Right renal pelvis (tissue), 4 donors: ENCODE measurements around the gene ZC3HAV1. TPM values are rescaled to one million over a fixed set of nuclear protein-coding genes. Genes with fewer than 3 reads are reported as not detected.
"Not testable (repeated sequence)": the region's sequence is repeated elsewhere in the genome, so short reads cannot be mapped to it uniquely, and the experiment has no call there.

Source experiments
- DNase-seq, 4 donors: peaks; one replicate each; pipeline ENCODE4 v3.0.0-alpha.2; 2013; ENCODE audit warnings: low read depth in 4 of 4, low spot score in 3 of 4, missing footprints in 1 of 4
- polyA plus RNA-seq, 4 donors: library from polyadenylated mRNA; unstranded; fragments of 120-200 nt; gene quantifications; one replicate each; pipeline ENCODE4 v1.2.1, GENCODE V29; 2013; ENCODE audit not compliant: insufficient read length in 4 of 4

ZC3HAV1 gene
- polyA plus RNA-seq, 4 donors, result 17.4 to 23.8 (median 19.8) TPM

- no peak for DNase-seq
Measured at GRCh38 chr7:139114018-139114417, 4.5 kb upstream of the ZC3HAV1 start.

GRCh38 chr7:139112741-139113250 is 3.3 kb upstream of the ZC3HAV1 start:
- no peak for DNase-seq

GRCh38 chr7:139112316-139112715 is 2.8 kb upstream of the ZC3HAV1 start:
- no peak for DNase-seq

GRCh38 chr7:139111811-139112301 is 2.3 kb upstream of the ZC3HAV1 start:
- no peak for DNase-seq

- no peak for DNase-seq
Measured at GRCh38 chr7:139111147-139111546, 1.6 kb upstream of the ZC3HAV1 start.

DNA sequence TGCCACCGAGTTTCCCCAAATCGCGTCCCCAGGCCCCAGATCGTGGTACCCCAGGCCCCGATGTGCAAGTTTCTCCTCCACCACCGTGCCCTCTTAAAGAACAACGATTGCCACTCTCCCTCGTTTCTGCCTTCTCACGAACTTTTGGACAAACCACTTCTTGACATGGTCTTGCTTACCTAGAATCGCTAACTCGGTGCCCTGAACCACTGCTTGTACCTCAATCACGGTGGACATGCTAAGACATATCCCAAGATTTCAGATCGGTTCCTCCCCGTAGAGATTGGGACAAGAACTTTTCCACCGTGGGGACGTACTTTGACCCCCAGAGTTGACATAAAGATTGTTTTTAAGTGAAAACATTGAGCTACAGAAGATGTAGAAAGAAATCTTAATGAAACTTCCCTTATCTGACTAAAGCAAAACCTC is 477 bp upstream of the ZC3HAV1 start:
- no peak for DNase-seq

GRCh38 chr7:139108266-139109187 is 993 bp downstream of the ZC3HAV1 start:
- DNase-seq, result no peak

GRCh38 chr7:139106959-139107358 is 2.6 kb downstream of the ZC3HAV1 start:
- no peak for DNase-seq

GRCh38 chr7:139106227-139106626 is 3.3 kb downstream of the ZC3HAV1 start:
- not testable (repeated sequence) for DNase-seq

DNA sequence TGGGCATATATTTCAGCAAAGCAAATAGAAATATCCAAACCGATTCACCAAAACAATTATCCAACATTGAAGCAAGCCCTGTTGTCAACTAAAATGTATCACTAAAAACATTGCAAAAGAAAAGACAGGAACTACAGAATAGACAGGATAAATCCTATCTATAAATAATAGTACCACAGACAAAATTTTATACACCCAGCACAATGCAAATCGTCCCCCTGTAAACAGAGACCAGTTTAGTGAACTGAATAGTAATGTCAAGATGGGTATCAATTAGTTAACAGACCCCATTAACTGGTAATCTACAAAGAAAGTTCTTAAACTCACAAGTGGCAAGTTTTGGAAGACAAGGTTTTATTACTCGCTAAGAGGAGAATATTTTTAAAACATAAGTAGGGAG is 4.0 kb downstream of the ZC3HAV1 start:
- no peak for DNase-seq

DNA sequence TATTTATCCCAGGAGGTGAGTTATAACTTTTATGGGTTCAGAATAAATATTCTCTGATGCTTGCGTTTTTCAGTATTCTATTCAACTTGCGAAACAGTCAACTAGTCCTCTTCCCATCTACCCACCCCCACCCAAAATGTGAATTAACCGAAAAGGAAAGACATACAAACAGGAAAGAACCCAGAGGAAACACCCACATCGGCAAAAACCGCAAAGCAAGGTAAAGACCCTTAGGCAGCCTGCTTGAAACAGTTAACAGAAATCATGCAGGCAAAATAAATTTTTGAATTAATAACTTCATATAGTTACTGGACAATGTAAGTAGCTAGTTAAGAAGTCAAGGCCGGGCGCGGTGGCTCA is 5.4 kb downstream of the ZC3HAV1 start:
- DNase-seq, result no peak

- DNase-seq, result no peak
Measured at GRCh38 chr7:139103057-139103815, 6.3 kb downstream of the ZC3HAV1 start.

GRCh38 chr7:139101637-139102158 is 7.8 kb downstream of the ZC3HAV1 start:
- DNase-seq, result not testable (repeated sequence)

DNA sequence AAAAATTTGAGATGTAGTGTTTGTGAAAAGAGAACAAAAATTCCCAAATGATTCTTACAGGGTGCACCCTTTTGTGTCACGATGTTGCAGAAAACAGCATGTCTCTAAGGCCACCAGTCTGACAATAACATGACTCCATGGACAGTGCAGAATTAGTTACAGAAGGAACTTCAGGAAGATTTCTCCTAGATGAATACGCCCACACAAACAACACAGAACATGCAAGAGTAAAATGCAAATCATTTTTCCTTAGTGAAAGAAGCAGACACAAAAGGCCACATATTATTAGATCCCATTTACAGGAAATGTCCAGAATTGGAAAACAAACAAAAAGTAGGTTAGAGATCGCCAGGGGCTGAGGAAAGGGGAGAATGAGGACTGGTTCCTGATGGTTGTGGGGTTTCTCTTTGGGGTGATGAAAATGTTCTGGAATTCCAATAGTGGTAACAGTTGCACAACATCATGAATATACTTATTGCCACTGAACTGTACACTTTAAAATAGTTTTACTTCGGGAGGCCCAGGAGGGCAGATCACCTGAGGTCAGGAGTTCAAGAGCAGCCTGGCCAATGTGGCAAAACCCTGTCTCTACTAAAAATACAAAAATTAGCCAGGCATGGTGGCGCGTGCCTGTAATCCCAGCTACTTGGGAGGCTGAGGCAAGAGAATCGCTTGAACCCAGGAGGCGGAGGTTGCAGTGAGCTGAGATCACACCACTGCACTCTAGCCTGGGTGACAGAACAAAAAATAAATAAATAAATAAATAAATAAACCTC is 10.2 kb downstream of the ZC3HAV1 start:
- no peak for DNase-seq

DNA sequence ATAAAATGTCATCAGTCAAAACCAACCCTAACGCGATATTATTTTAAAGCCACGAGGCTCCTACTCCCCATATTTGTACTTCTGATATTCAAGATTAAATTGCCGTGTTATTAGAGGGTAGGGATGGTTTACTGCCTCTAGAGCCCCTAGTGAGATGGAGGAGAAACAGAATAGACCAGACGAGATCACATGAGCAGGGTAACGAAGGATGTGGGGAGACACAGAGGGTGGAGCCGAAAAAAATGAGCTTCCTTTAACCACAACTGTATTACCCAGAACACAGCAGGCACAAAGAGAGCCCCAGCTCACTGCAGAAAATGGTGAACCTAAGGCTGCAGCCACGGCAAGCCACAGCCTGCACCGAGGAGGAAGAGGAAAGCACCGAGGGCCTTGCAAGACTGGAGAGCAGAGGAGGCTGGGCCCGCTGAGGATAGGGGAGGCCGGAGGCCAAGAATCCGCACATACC is 14.3 kb downstream of the ZC3HAV1 start:
- no peak for DNase-seq

DNA sequence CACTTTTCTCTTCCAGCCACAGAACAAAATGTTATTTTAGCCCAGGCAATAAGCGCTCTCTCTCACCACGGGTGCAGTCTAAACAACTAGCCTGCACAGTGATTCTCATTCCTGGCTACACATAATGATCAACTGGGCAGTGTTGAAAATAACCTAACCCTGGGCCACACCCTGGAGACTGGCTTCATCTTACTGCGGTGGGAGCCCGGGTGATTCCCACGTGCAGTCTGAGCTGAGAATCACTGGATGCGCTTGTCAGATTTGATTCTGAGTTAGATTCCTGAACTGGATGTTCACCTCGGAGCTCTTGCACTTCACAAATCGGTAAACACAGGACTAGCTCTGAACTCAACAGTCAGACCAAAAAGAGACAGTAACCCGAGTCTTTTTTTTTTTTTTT is 14.9 kb downstream of the ZC3HAV1 start:
- no peak for DNase-seq

DNA sequence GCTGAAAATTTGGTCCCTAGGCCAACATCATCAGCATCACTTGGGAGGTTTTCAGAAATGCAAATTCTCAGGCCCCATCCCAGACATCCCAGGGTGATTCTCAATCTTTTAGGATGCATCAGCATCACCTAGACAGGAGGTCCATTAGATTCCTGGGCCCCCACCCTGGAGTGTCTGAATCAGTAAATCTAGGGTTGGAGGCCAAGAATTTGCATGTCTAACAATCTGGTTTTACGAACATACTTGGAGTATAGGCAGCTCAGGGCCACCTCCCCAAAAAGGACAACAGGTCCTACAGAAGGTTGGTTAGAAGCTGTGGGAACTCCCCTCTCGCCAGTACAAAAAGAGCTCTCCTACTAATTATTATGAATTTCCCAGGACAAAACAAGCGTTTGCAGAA is 15.5 kb downstream of the ZC3HAV1 start:
- no peak for DNase-seq

DNA sequence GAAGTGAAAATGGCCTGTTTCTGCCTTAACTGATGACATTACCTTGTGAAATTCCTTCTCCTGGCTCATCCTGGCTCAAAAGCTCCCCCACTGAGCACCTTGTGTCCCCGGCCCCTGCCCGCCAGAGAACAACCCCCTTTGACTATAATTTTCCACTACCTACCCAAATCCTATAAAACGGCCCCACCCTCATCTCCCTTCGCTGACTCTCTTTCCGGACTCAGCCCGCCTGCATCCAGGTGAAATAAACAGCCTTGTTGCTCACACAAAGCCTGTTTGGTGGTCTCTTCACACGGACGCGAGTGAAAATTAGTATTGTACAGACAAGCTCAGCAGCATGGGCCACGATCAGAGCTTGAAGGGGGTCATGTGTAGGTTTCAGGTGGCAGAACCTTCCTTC is 16.0 kb downstream of the ZC3HAV1 start:
- DNase-seq, result not testable (repeated sequence)

GRCh38 chr7:139092090-139092796 is 17.3 kb downstream of the ZC3HAV1 start:
- no peak for DNase-seq

GRCh38 chr7:139091677-139091996 is 17.9 kb downstream of the ZC3HAV1 start:
- DNase-seq, result no peak
